GM12873 (cell line): ENCODE results near the gene AKT2.

Experiments used
- CTCF ChIP-seq: IDR thresholded peaks from 2 replicates; pipeline ENCODE4 v1.5.1; 2012; ENCODE audit warnings: low read depth, mild to moderate bottlenecking, moderate library complexity, low read length, control low read depth; ENCODE audit not compliant: insufficient read depth; ENCODE audit errors: missing control alignments

Gene AKT2

GRCh38 chr19:40191836-40192646 lies 93.1 kb downstream of the AKT2 start:
- no peak for TF ChIP-seq CTCF

DNA sequence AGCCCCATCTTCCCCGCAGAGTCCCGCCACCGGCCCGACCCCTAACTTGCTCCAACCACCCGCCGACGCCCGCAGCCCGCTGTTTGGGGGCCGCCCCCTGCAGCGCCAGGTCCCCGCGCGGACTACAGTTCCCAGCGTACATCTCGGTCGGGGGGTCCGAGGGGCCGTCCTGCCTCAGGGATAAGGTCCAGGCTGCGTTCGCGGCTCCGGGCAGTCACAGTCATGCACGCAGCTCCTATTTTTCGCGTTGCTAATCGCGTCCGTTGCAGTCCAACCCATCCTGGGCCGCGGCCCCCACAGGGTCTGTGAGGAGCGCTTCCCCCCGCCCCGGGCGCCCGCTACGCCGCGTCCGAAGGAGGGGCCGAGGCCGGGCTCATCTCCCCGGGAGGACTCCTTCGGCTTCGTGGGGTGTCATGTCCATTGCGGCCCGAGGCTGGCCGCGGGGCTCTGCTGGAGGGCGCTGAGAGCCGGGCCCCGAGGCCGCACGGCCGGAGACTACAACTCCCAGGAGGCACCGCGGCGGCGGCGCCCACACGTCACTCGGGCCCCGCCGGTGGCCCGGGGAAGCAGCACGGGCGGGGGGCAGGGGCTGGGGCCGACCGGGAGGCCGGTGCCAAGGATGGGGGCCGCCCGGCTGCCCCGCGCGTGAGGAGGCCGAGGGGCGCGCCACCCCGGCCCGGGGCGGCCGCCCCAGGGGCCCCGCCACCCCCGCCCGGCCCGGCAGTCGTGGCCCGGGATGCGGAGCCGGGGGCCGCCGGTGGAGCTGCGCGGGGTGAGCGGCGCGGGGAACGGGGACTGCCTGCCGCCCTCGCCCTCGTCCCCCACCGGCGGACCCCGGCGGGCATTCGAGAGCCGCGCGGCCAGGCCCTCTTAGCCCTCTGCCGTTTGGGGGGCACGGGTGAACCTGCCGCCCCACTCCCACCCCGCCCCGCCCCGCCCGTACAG lies 94.0 kb downstream of the AKT2 start, which contains the start of gene MAP3K10:
TSS of gene MAP3K10 (plus strand) at position 536 of the 945 bp plus-strand sequence. CDS start 606 bp downstream, outside the sequence.
- no peak for TF ChIP-seq CTCF

DNA sequence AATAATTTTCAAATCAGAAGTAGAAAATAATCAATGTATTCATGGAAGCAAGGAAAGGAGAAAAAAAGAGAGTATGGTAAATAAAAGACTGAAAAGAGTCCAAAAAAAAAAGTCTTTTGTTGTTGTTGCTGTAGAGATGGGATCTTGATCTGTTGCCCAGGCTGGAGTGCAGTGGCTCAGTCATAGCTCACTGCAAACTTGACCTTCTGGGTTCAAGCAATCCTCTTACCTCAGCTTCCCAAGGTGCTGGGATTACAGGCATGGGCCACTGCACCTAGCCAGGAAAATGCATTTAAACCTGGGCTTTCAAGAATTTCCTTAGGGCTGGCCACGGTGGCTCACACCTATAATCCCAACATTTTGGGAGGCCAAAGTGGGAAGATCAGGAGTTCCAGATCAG lies 100.9 kb downstream of the AKT2 start:
- no peak for TF ChIP-seq CTCF
